Stomach (tissue), 9 donors: ENCODE results near the gene ANO7. TPM values are rescaled to one million over a fixed set of nuclear protein-coding genes. Genes with fewer than 3 reads are reported as not detected.

Experiments used
- DNase-seq, 2 donors: peaks; one replicate each; pipeline versions ENCODE4 v3.0.0 to v3.0.0-alpha.2; 2013 to 2019
- H3K27ac ChIP-seq, 5 donors: fragments of 200-600 bp in 4 of 5; sonication (generic) in 4 of 5; one replicate each; pipeline ENCODE4 v1.5.1; 2013 to 2019; ENCODE audit warnings: mild to moderate bottlenecking in 1 of 5, moderate library complexity in 1 of 5
- H3K27me3 ChIP-seq, 3 donors: fragments of 200-600 bp; sonication (generic); one replicate each; pipeline ENCODE4 v1.5.1; 2017 to 2019; ENCODE audit warnings: mixed run types in 1 of 3
- H3K36me3 ChIP-seq, 4 donors: fragments of 200-600 bp; sonication (generic); 1 replicate in 3 of 4; 2 replicates in 1 of 4; pipeline ENCODE4 v1.5.1; 2016 to 2019
- H3K4me1 ChIP-seq, 4 donors: fragments of 200-600 bp; sonication (generic); one replicate each; pipeline ENCODE4 v1.5.1; 2016 to 2019
- H3K4me3 ChIP-seq, 4 donors: fragments of 200-600 bp; sonication (generic) in 3 of 4; one replicate each; pipeline ENCODE4 v1.5.1; 2016 to 2019; ENCODE audit warnings: mild to moderate bottlenecking in 1 of 4
- H3K9me3 ChIP-seq, 4 donors: fragments of 200-600 bp; sonication (generic); one replicate each; pipeline ENCODE4 v1.5.1; 2016 to 2019
- CTCF ChIP-seq, 7 experiments: fragments of 450-650 bp in 4 of 7; fragments of 200-600 bp in 3 of 7; sonication (generic) in 3 of 7; IDR thresholded peaks; one replicate each; pipeline ENCODE4 v1.5.1; 2016 to 2019; ENCODE audit warnings: antibody characterized with exemption in 7 of 7, control low read depth in 2 of 7, mild to moderate bottlenecking in 1 of 7
- EP300 ChIP-seq: sonication (generic); formaldehyde crosslinking; IDR thresholded peaks from one replicate; pipeline ENCODE4 v1.6.1; 2017; ENCODE audit warnings: antibody characterized with exemption
- POLR2A ChIP-seq, 4 donors: fragments of 450-650 bp; IDR thresholded peaks; one replicate each; pipeline ENCODE4 v1.6.1; 2016; ENCODE audit warnings: antibody characterized with exemption in 4 of 4, control low read depth in 2 of 4, mild to moderate bottlenecking in 1 of 4, moderate library complexity in 1 of 4
- POLR2AphosphoS5 ChIP-seq, 3 donors: sonication (generic); formaldehyde crosslinking; IDR thresholded peaks; one replicate each; pipeline ENCODE4 v1.6.1; 2016; ENCODE audit warnings: antibody characterized with exemption in 3 of 3
- WGBS, 5 donors: extraction: QIAGEN DNeasy Blood & Tissue Kit in 3 of 5; methylation state at CpG; one replicate each; pipeline versions ENCODE4 v1.1.5 to v1.1.7; 2013 to 2018; 5-methylcytosine and 5-hydroxymethylcytosine counted together
- intact Hi-C: fragments of 100-400 bp; cut with DNase I; formaldehyde crosslinking; loops from one replicate; pipeline ENCODE4 v1.15.1; 2023; ENCODE audit warnings: low total_unique reads
- polyA plus RNA-seq, 3 donors: library from polyadenylated mRNA; stranded (reverse); fragments of 200-250 nt; gene quantifications; one replicate each; pipeline ENCODE4 v1.2.3, GENCODE V29; 2013
- total RNA-seq, 5 donors: library from RNA; depleted of rRNA; stranded (reverse); fragments of >200 nt; gene quantifications; one replicate each; pipeline versions ENCODE4 v1.1.0 to v1.2.3, GENCODE V29; 2014 to 2016
- donor health status: healthy with polysubstance abuse.
- donor health status: Bipolar disorder and iron deficiency.
- donor health status: healthy.

The ANO7 gene
- total and polyA plus RNA-seq, 8 donors, result 0.48 to 138 (median 5.6) TPM

GRCh38 chr2:241255542-241256167, 67.2 kb downstream of the ANO7 start:
- H3K4me1 ChIP-seq, result peaks cover 0 to 9% (median 3%) of the 10 kb centered on the region in 4 donors
- intact Hi-C loops, result no loop called here
- peaks cover 68 to 100% (median 100%) of the 10 kb centered on the region in 4 donors for H3K36me3 ChIP-seq
- TF ChIP-seq EP300, result no peak
- TF ChIP-seq POLR2A (IDR thresholded peaks at IDR 0.05), result no peak
- no peak for TF ChIP-seq POLR2AphosphoS5 (IDR thresholded peaks at IDR 0.05)
- no peak for TF ChIP-seq CTCF (IDR thresholded peaks at IDR 0.05)
- H3K27ac ChIP-seq, result no peak overlapping the region
- H3K27me3 ChIP-seq, result no peaks in the 10 kb centered on the region
- 74 to 84% (median 79%) methylated on average over 13 of the region's 13 CpGs for WGBS, 5 donors
- peak in 1 of 2 donors; percentile 22 for DNase-seq
- H3K4me3 ChIP-seq, result no peak overlapping the region
- no peaks in the 10 kb centered on the region for H3K9me3 ChIP-seq

- 82 to 89% (median 86%) methylated on average over 11 of the region's 11 CpGs for WGBS, 5 donors
- Histone ChIP-seq H3K4me3 (no peak overlapping the region), H3K4me1 (peaks cover 0 to 9% (median 3%) of the 10 kb centered on the region in 4 donors), H3K36me3 (peaks cover 68 to 100% (median 100%) of the 10 kb centered on the region in 4 donors), H3K9me3 (no peaks in the 10 kb centered on the region), H3K27me3 (no peaks in the 10 kb centered on the region), H3K27ac (no peak overlapping the region)
- TF ChIP-seq POLR2A (IDR thresholded peaks at IDR 0.05), result no peak
- TF ChIP-seq POLR2AphosphoS5 (IDR thresholded peaks at IDR 0.05), result no peak
- no peak for TF ChIP-seq EP300
- TF ChIP-seq CTCF (IDR thresholded peaks at IDR 0.05), result no peak
- intact Hi-C loops, result no loop called here
- peak in 1 of 2 donors; percentile 21 for DNase-seq
These were observed 67.7 kb downstream of the ANO7 start for GRCh38 chr2:241256168-241256545.

GRCh38 chr2:241257419-241258032, 69.0 kb downstream of the ANO7 start:
- H3K27me3 ChIP-seq, result no peaks in the 10 kb centered on the region
- H3K4me3 ChIP-seq, result no peak overlapping the region
- H3K36me3 ChIP-seq, result peaks cover 68 to 100% (median 100%) of the 10 kb centered on the region in 4 donors
- no peak overlapping the region for H3K27ac ChIP-seq
- intact Hi-C loops, result no loop called here
- no peaks in the 10 kb centered on the region for H3K9me3 ChIP-seq
- no peak for TF ChIP-seq POLR2A (IDR thresholded peaks at IDR 0.05)
- no peak for TF ChIP-seq POLR2AphosphoS5 (IDR thresholded peaks at IDR 0.05)
- no peak for TF ChIP-seq EP300
- TF ChIP-seq CTCF (IDR thresholded peaks at IDR 0.05), result no peak
- H3K4me1 ChIP-seq, result peaks cover 0 to 9% (median 3%) of the 10 kb centered on the region in 4 donors
- DNase-seq, result no peak
- 76 to 83% (median 78%) methylated on average over 11 of the region's 11 CpGs for WGBS, 5 donors

- H3K36me3 ChIP-seq, result peaks cover 68 to 100% (median 100%) of the 10 kb centered on the region in 4 donors
- WGBS, 5 donors, result 55 to 69% (median 62%) methylated on average over 8 of the region's 8 CpGs
These were observed 70.2 kb downstream of the ANO7 start for GRCh38 chr2:241258505-241259280.

More at GRCh38 chr2:241258505-241259280, 70.2 kb downstream of the ANO7 start:
- Histone ChIP-seq H3K27me3 (no peaks in the 10 kb centered on the region), H3K27ac (no peak overlapping the region), H3K4me3 (no peak overlapping the region), H3K9me3 (no peaks in the 10 kb centered on the region), H3K4me1 (peaks cover 0 to 9% (median 3%) of the 10 kb centered on the region in 4 donors)
- no peak for DNase-seq
- no peak for TF ChIP-seq EP300
- no peak for TF ChIP-seq POLR2A (IDR thresholded peaks at IDR 0.05)
- intact Hi-C loops, result no loop called here
